ENCODE data around the gene TTI1.

GRCh38 chr20:37980383-37980782, 52.9 kb downstream of the TTI1 start:
- no peak for TF ChIP-seq CTCF (IDR thresholded peaks at IDR 0.05)
- TF ChIP-seq POLR2AphosphoS5 (IDR thresholded peaks at IDR 0.05; ENCODE audit: low read depth, low read length), result no peak
- TF ChIP-seq REST (IDR thresholded peaks at IDR 0.05; ENCODE audit: insufficient read depth in 1 of 2, low read depth in 2 of 2, low read length in 1 of 2), result no peak

Data from Panc1 (cell line).